Measurements from ENCODE around the gene CABCOCO1.

Gene CABCOCO1

DNA sequence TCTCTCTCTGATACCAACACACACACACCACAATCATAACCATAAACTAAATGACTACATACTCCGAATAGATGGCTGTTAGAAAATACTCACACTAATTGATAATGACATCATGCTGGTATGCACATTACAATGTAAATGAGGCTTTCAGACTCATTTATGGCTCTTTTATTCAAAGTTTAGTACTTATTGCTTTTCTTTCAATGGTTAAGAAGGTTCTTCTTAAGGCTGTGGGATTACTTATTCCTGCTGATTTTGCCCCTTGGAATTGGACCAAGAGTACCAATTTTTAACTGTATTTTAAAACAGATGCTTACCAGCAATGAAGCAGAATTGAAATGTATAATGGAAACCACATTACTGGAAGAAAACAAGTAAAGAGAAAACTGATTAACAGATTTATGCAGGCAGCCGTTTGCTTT, 20.6 kb upstream of the CABCOCO1 start:
- no peak overlapping the region for H3K27ac ChIP-seq

GRCh38 chr10:61642676-61643075, 20.1 kb upstream of the CABCOCO1 start:
- no peak overlapping the region for H3K27ac ChIP-seq
- no peak for TF ChIP-seq CTCF (conservative IDR thresholded peaks at IDR 0.05)

More for the DNA sequence above, 20.6 kb upstream of the CABCOCO1 start:
- TF ChIP-seq CTCF (conservative IDR thresholded peaks at IDR 0.05): no peak

DNA sequence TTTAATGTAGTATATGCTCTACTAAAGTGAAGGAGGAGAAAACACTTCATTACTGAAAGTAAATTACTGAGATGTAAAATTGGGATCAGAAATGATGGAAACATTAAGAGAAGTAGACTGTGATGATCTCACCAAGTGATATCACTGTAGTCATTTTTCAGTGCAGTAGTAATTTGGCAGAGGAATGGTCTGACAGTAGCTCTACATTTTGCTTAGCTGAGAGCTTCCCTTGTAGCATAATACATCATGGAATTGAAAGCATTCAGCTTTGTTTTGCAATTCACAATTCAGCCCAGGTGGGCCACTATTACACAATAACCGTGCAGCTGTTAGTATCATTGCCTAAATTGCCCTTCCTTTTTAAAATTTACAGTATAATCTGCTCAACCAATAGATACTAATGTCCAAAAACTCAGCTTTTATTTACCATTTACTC, 19.4 kb upstream of the CABCOCO1 start:
- no peak overlapping the region for H3K27ac ChIP-seq

DNA sequence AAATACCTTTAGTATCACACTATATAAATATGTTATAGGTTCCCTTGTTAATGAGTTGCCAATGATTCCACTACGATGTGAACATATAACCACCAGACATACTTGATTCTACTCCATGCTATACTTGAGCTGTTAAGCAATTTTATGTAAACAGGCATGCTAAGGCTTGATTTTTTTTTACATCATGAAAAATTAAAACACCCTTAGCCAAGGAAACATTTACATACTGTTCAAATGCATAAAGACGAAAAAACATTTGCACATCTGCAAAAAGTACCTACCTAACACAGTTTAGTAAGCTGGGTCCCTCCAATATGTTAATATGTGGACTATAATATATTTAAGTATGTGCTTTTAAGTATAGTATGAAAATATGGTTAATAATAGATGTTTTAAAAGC, 9.0 kb upstream of the CABCOCO1 start:
- no peak for TF ChIP-seq CTCF (conservative IDR thresholded peaks at IDR 0.05)
- no peak overlapping the region for H3K27ac ChIP-seq

More for the DNA sequence above, 19.4 kb upstream of the CABCOCO1 start:
- TF ChIP-seq CTCF (conservative IDR thresholded peaks at IDR 0.05): no peak

DNA sequence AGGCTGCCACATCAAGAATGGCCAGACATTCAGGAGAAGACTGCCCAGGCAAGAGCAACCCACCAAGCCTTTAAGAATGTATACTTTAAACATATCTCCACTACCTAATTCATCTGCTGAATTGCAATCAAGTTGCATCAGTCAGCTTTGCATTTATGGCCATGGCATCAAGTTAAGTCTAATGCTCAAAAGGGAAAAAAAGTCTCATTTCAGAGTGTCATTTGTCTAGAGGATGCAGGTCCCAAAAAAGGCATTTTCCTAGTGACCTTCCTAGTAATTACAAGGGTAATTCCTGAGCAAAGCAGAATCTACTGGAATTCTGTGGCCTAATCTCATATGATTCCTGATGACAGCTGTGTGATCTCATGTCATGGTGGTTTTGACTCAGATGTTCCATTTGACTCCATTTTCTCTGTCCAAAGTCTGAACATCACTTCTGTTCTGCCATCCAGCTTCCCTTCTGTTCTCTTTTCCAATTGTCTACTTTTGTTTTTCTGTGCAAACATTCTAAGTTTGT, 7.3 kb upstream of the CABCOCO1 start:
- no peak for TF ChIP-seq CTCF (conservative IDR thresholded peaks at IDR 0.05)
- no peak overlapping the region for H3K27ac ChIP-seq

DNA sequence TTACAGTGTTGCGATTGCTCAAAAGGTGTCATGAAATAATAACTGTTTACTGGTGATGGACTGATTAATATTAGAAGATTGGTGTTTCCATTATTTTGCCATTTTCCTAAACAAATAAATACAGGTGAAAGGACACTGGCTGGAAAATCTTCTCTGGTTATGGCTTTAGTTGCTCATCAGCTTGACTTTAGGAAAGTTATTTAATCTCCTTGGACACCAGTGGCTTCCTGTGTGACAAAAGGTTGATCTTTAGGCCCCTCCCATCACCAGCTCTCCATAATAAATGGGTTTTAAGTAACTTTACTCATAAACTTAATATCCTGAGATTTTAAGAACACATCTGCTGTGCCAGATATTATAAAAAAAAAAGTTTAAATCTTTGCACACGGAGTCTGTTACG, 737 bp downstream of the CABCOCO1 start:
- no peak for TF ChIP-seq CTCF (conservative IDR thresholded peaks at IDR 0.05)
- peak overlapping the region; percentile 38; the same call in 1 of the 2 replicates for H3K27ac ChIP-seq

GRCh38 chr10:61664985-61665384, 2.3 kb downstream of the CABCOCO1 start:
- H3K27ac ChIP-seq: no peak overlapping the region
- no peak for TF ChIP-seq CTCF (conservative IDR thresholded peaks at IDR 0.05)

All from VCaP (cell line).